Loucy (cell line): ENCODE measurements around the gene HNRNPDL.

Experiments used
- EZH2phosphoT487 ChIP-seq: fragments of 200-600 bp; IDR thresholded peaks from 2 replicates; pipeline ENCODE4 v1.6.1; 2018; ENCODE audit warnings: antibody characterized with exemption, mild to moderate bottlenecking, moderate library complexity, borderline replicate concordance
- TF ChIP-seq, protein P1 (sequence below): fragments of 200-600 bp; sonication (generic); conservative IDR thresholded peaks from 2 replicates; pipeline ENCODE4 v1.5.1; 2014; ENCODE audit warnings: mild to moderate bottlenecking, antibody characterized with exemption, low read length

- TF ChIP-seq, protein P1, sequence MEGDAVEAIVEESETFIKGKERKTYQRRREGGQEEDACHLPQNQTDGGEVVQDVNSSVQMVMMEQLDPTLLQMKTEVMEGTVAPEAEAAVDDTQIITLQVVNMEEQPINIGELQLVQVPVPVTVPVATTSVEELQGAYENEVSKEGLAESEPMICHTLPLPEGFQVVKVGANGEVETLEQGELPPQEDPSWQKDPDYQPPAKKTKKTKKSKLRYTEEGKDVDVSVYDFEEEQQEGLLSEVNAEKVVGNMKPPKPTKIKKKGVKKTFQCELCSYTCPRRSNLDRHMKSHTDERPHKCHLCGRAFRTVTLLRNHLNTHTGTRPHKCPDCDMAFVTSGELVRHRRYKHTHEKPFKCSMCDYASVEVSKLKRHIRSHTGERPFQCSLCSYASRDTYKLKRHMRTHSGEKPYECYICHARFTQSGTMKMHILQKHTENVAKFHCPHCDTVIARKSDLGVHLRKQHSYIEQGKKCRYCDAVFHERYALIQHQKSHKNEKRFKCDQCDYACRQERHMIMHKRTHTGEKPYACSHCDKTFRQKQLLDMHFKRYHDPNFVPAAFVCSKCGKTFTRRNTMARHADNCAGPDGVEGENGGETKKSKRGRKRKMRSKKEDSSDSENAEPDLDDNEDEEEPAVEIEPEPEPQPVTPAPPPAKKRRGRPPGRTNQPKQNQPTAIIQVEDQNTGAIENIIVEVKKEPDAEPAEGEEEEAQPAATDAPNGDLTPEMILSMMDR, result peak; percentile 75
- no peak for TF ChIP-seq EZH2phosphoT487
Measured at GRCh38 chr4:82428969-82429727, 1.1 kb downstream of the HNRNPDL start.
